Body of pancreas (tissue), 4 donors: ENCODE data around the gene IGFBP3. TPM values are rescaled to one million over a fixed set of nuclear protein-coding genes. Genes with fewer than 3 reads are reported as not detected.

ENCODE experiments used
- ATAC-seq: fragments of 150-250 bp; one replicate; pipeline ENCODE4 v1.9.1; 2016
- DNase-seq, 4 donors: peaks; one replicate each; pipeline ENCODE4 v3.0.0-alpha.2; 2019
- H3K27ac ChIP-seq, 4 donors: fragments of 200-600 bp; sonication (generic); 1 replicate in 3 of 4; 2 replicates in 1 of 4; pipeline versions ENCODE4 v1.5.1 to v1.6.1; 2016 to 2019; ENCODE audit warnings: mild to moderate bottlenecking in 1 of 4, mixed read lengths in 1 of 4, moderate library complexity in 1 of 4
- H3K27me3 ChIP-seq, 2 donors: fragments of 200-600 bp; sonication (generic); one replicate each; pipeline ENCODE4 v1.6.0; 2016; ENCODE audit warnings: mild to moderate bottlenecking in 1 of 2
- H3K36me3 ChIP-seq, 2 donors: fragments of 200-600 bp; sonication (generic); replicated peaks in 1 of 2; 2 replicates each; pipeline ENCODE4 v1.5.1; 2016; ENCODE audit warnings: low read depth in 2 of 2; ENCODE audit not compliant: insufficient read depth in 1 of 2
- H3K4me1 ChIP-seq: fragments of 200-600 bp; sonication (generic); one replicate; pipeline ENCODE4 v1.6.0; 2016
- H3K4me3 ChIP-seq, 2 donors: fragments of 200-600 bp; sonication (generic); 1 replicate in 1 of 2; 2 replicates in 1 of 2; pipeline ENCODE4 v1.5.1; 2016 to 2019
- H3K9me3 ChIP-seq, 3 donors: fragments of 200-600 bp; sonication (generic); 1 replicate in 2 of 3; 2 replicates in 1 of 3; pipeline ENCODE4 v1.5.1; 2016
- CTCF ChIP-seq, 7 experiments: fragments of 450-650 bp in 4 of 7; fragments of 200-600 bp in 3 of 7; sonication (generic) in 3 of 7; IDR thresholded peaks; one replicate each; pipeline ENCODE4 v1.5.1; 2016 to 2019; ENCODE audit warnings: antibody characterized with exemption in 7 of 7
- POLR2A ChIP-seq, 3 donors: fragments of 450-650 bp; IDR thresholded peaks; one replicate each; pipeline ENCODE4 v1.6.1; 2016; ENCODE audit warnings: antibody characterized with exemption in 3 of 3, mild to moderate bottlenecking in 2 of 3
- WGBS, 2 donors: methylation state at CpG; one replicate each; pipeline ENCODE4 v1.1.5; 2017; 5-methylcytosine and 5-hydroxymethylcytosine counted together
- intact Hi-C: fragments of 100-400 bp; cut with DNase I; formaldehyde crosslinking; loops from one replicate; pipeline ENCODE4 v1.15.1; 2023
- total RNA-seq, 2 donors: library from RNA; depleted of rRNA; stranded (reverse); fragments of >200 nt; gene quantifications; one replicate each; pipeline ENCODE4 v1.1.0, GENCODE V29; 2016

Gene IGFBP3
- total RNA-seq, 2 donors from 2014 or later: 100 to 405 TPM

GRCh38 chr7:45885264-45885882 lies 35.7 kb downstream of the IGFBP3 start:
- Histone ChIP-seq H3K9me3 (no peaks in the 10 kb centered on the region), H3K27me3 (peaks cover 0 to 5% of the 10 kb centered on the region in 2 donors), H3K36me3 (no peaks in the 10 kb centered on the region), H3K4me1 (peaks cover 12% of the 10 kb centered on the region), H3K27ac (no peak overlapping the region), H3K4me3 (no peak overlapping the region)
- ATAC-seq (no peak), DNase-seq (no peak)
- intact Hi-C loops: no loop called here
- 43% methylated on average over 4 to 7 of the region's 7 CpGs for WGBS, 2 donors
- no peak for TF ChIP-seq CTCF (IDR thresholded peaks at IDR 0.05)
- TF ChIP-seq POLR2A (IDR thresholded peaks at IDR 0.05): no peak

- no peak overlapping the region for H3K27ac ChIP-seq
- 58 to 70% methylated on average over 4 of the region's 4 CpGs for WGBS, 2 donors
- no peaks in the 10 kb centered on the region for H3K9me3 ChIP-seq
- DNase-seq (no peak), ATAC-seq (no peak)
- H3K27me3 ChIP-seq: peaks cover 0 to 5% of the 10 kb centered on the region in 2 donors
- intact Hi-C loops: no loop called here
- H3K4me3 ChIP-seq: no peak overlapping the region
- H3K4me1 ChIP-seq: peaks cover 12% of the 10 kb centered on the region
- H3K36me3 ChIP-seq: no peaks in the 10 kb centered on the region
- TF ChIP-seq CTCF (IDR thresholded peaks at IDR 0.05) (no peak), POLR2A (IDR thresholded peaks at IDR 0.05) (no peak)
Measured at GRCh38 chr7:45884136-45884535, 36.9 kb downstream of the IGFBP3 start.

GRCh38 chr7:45882465-45882810 lies 38.6 kb downstream of the IGFBP3 start:
- Histone ChIP-seq H3K4me1 (no peaks in the 10 kb centered on the region), H3K27me3 (peaks cover 0 to 5% of the 10 kb centered on the region in 2 donors), H3K27ac (no peak overlapping the region), H3K9me3 (peaks cover 0 to 7% (median 0%) of the 10 kb centered on the region in 3 donors), H3K4me3 (no peak overlapping the region), H3K36me3 (no peaks in the 10 kb centered on the region)
- TF ChIP-seq POLR2A (IDR thresholded peaks at IDR 0.05) (no peak), CTCF (IDR thresholded peaks at IDR 0.05) (no peak)
- 49 to 59% methylated on average over 5 of the region's 5 CpGs for WGBS, 2 donors
- DNase-seq (no peak), ATAC-seq (no peak)
- intact Hi-C loops: no loop called here

DNA sequence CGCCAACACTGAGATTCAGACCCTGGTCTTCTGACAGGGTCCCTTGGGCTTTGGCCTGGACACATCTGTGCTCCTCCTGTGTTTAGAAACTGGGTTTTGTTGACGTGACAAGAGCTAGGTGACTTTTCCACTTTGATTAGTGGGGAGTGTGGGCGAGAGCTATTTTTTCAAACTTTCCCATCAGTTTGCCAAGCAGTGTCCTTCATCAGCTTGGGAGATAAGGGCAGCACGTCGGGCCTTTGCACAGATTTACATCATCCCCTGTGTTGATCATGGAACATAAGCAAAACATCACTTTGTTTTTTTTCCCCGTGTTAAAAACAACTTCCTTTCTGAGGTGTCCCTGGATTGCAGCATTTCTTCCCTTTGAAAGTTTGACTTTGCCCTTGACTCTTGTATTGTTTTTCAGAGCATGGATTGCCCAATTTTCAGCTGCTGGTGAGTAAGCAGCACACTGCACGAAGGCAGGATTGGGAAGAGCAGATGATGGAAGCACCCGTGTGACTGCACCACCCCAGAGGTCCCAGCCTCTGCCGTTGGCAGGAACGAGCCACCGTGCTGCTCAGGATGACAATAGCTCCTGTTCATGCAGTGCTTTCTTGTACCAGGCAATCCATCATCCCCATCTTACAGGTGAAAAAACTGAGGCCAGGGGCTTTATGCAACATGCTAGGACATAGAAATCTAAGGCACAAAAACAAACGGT lies 39.2 kb downstream of the IGFBP3 start:
- no peaks in the 10 kb centered on the region for H3K36me3 ChIP-seq

More for the DNA sequence above, 39.2 kb downstream of the IGFBP3 start:
- Histone ChIP-seq H3K4me3 (no peak overlapping the region), H3K27me3 (peaks cover 0 to 5% of the 10 kb centered on the region in 2 donors), H3K4me1 (no peaks in the 10 kb centered on the region), H3K27ac (no peak overlapping the region), H3K9me3 (peaks cover 0 to 7% (median 0%) of the 10 kb centered on the region in 3 donors)
- DNase-seq (no peak), ATAC-seq (no peak)
- TF ChIP-seq POLR2A (IDR thresholded peaks at IDR 0.05) (no peak), CTCF (IDR thresholded peaks at IDR 0.05) (no peak)
- intact Hi-C loops: no loop called here
- WGBS, 2 donors: 44 to 46% methylated on average over 12 of the region's 12 CpGs
